Upper lobe of right lung (tissue), 1 donor: ENCODE results near the gene ARL8A. TPM values are rescaled to one million over a fixed set of nuclear protein-coding genes. Genes with fewer than 3 reads are reported as not detected.
A peak's percentile ranks its signal among the peaks of the same experiment; 100 is the strongest.

Source experiments
- ATAC-seq: fragments of 200-7000 bp; cut with Tn5 transposase; one replicate; pipeline ENCODE4 v1.9.1; 2020; ENCODE audit warnings: mild to moderate bottlenecking, moderate library complexity
- DNase-seq: peaks from one replicate; pipeline ENCODE4 v3.0.0-alpha.2; 2020
- H3K27ac ChIP-seq: fragments of 200-600 bp; one replicate; pipeline ENCODE4 v1.8.0; 2022
- H3K27me3 ChIP-seq: fragments of 200-600 bp; one replicate; pipeline ENCODE4 v1.8.0; 2022; ENCODE audit warnings: mild to moderate bottlenecking
- H3K36me3 ChIP-seq: fragments of 200-600 bp; one replicate; pipeline ENCODE4 v1.8.0; 2022
- H3K4me1 ChIP-seq: fragments of 200-600 bp; one replicate; pipeline ENCODE4 v1.8.0; 2022
- H3K4me3 ChIP-seq: fragments of 200-600 bp; one replicate; pipeline ENCODE4 v1.8.0; 2022; ENCODE audit warnings: mild to moderate bottlenecking
- H3K9me3 ChIP-seq: fragments of 200-600 bp; one replicate; pipeline ENCODE4 v1.8.0; 2022
- intact Hi-C: fragments of 100-400 bp; cut with DNase I; formaldehyde crosslinking; loops from one replicate; pipeline ENCODE4 v1.11.0; 2022
- total RNA-seq: library from RNA; stranded (reverse); fragmentation: NEBNext Ultra II Directional; extraction: Animal tissue kit (Norgen Biotek cat#: 25700); gene quantifications from one replicate; pipeline ENCODE4 v1.2.1, GENCODE V29; 2021
- TF ChIP-seq, protein P1 (sequence below): fragments of 200-600 bp; IDR thresholded peaks from one replicate; pipeline ENCODE4 v1.8.0; 2022; ENCODE audit warnings: antibody characterized with exemption
- donor health status: DM: no; HTN: yes; CAD: no; lungs with severe emphysema.

ARL8A gene
- total RNA-seq, 1 donor from 2014 or later, result 106 TPM

- Histone ChIP-seq H3K36me3 (no peaks in the 10 kb centered on the region), H3K27ac (no peak overlapping the region), H3K4me3 (no peak overlapping the region), H3K27me3 (peaks cover 15% of the 10 kb centered on the region), H3K4me1 (no peaks in the 10 kb centered on the region), H3K9me3 (no peaks in the 10 kb centered on the region)
- TF ChIP-seq, protein P1, sequence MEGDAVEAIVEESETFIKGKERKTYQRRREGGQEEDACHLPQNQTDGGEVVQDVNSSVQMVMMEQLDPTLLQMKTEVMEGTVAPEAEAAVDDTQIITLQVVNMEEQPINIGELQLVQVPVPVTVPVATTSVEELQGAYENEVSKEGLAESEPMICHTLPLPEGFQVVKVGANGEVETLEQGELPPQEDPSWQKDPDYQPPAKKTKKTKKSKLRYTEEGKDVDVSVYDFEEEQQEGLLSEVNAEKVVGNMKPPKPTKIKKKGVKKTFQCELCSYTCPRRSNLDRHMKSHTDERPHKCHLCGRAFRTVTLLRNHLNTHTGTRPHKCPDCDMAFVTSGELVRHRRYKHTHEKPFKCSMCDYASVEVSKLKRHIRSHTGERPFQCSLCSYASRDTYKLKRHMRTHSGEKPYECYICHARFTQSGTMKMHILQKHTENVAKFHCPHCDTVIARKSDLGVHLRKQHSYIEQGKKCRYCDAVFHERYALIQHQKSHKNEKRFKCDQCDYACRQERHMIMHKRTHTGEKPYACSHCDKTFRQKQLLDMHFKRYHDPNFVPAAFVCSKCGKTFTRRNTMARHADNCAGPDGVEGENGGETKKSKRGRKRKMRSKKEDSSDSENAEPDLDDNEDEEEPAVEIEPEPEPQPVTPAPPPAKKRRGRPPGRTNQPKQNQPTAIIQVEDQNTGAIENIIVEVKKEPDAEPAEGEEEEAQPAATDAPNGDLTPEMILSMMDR, result no peak
- DNase-seq (no peak), ATAC-seq (no peak)
- intact Hi-C loops, result loop anchor here (5.0 kb wide), 1 partner anchor 127 kb away; no protein-coding TSS in a partner anchor
Observed at GRCh38 chr1:202189918-202190715, 45.6 kb upstream of the ARL8A start.

GRCh38 chr1:202189001-202189790 is 44.7 kb upstream of the ARL8A start:
- TF ChIP-seq, protein P1, result peak; percentile 92
- intact Hi-C loops, result loop anchor here (5.0 kb wide), 1 partner anchor 128 kb away; no protein-coding TSS in a partner anchor
- no peaks in the 10 kb centered on the region for H3K36me3 ChIP-seq
- DNase-seq (peak; percentile 90), ATAC-seq (peak; percentile 68)
- no peaks in the 10 kb centered on the region for H3K4me1 ChIP-seq
- H3K27ac ChIP-seq, result no peak overlapping the region
- peaks cover 14% of the 10 kb centered on the region for H3K27me3 ChIP-seq
- H3K9me3 ChIP-seq, result no peaks in the 10 kb centered on the region
- H3K4me3 ChIP-seq, result no peak overlapping the region

DNA sequence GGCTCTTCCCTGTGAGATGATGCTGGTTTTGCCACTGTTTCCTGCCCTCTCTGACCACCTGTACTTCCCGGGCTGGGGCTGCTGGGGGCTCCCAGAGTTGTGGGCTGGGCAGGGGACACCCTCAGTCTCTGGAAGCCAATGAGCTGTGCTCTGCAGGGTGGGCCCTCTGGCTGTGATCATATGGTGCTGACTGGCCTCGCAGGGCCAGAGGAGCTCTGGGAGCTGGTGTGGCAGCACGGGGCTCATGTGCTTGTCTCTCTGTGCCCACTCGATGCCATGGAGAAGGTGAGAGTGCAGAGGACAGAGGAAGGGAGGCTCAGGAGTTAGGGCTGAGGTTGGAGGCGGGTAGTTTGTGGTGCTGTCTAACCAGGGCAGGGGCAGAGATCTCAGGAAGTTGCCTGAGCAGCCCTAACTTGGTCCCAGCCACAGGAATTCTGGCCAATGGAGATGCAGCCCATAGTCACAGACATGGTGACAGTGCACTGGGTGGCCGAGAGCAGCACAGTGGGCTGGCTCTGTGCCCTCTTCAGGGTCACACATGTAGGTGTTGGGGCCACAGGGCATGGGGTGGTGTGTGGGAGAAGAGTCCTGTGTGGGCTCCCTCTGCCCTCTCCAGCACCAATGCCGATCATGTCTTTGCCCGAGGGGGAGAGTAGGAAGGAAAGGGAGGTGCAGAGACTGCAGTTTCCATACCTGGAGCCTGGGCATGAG is 43.3 kb upstream of the ARL8A start:
- DNase-seq (no peak), ATAC-seq (no peak)
- Histone ChIP-seq H3K36me3 (no peaks in the 10 kb centered on the region), H3K4me1 (no peaks in the 10 kb centered on the region), H3K27me3 (peaks cover under 1% of the 10 kb centered on the region), H3K27ac (no peak overlapping the region), H3K9me3 (no peaks in the 10 kb centered on the region), H3K4me3 (no peak overlapping the region)
- TF ChIP-seq, protein P1, result no peak
- intact Hi-C loops, result loop anchor here (5.0 kb wide), 1 partner anchor 129 kb away; no protein-coding TSS in a partner anchor

GRCh38 chr1:202187041-202187671 is 42.6 kb upstream of the ARL8A start:
- H3K4me1 ChIP-seq, result no peaks in the 10 kb centered on the region
- H3K36me3 ChIP-seq, result no peaks in the 10 kb centered on the region
- H3K4me3 ChIP-seq, result no peak overlapping the region
- no peaks in the 10 kb centered on the region for H3K27me3 ChIP-seq
- intact Hi-C loops, result loop anchor here (5.0 kb wide), 1 partner anchor 130 kb away; no protein-coding TSS in a partner anchor
- peak; percentile 73 for ATAC-seq
- peak; percentile 88 for DNase-seq
- no peaks in the 10 kb centered on the region for H3K9me3 ChIP-seq
- TF ChIP-seq, protein P1, result no peak
- no peak overlapping the region for H3K27ac ChIP-seq

DNA sequence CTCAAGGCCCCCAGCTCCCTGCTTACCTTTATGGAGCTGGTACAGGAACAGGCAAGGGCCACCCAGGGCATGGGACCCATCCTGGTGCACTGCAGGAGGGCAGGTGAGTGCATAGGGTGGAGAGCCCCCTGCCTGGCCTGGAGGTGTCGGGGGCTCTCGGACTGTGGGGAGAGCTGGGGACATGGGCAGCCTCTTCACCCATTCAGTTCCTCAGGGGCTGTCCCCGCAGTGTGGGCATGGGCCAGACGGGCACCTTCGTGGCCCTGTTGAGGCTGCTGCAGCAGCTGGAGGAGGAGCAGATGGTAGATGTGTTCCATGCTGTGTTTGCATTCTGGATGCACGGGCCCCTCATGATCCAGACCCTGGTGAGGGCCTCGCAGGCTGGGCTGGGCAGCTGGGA is 41.8 kb upstream of the ARL8A start:
- Histone ChIP-seq H3K27me3 (no peaks in the 10 kb centered on the region), H3K4me1 (no peaks in the 10 kb centered on the region), H3K4me3 (no peak overlapping the region), H3K27ac (no peak overlapping the region), H3K36me3 (no peaks in the 10 kb centered on the region), H3K9me3 (no peaks in the 10 kb centered on the region)
- DNase-seq (no peak), ATAC-seq (no peak)
- intact Hi-C loops, result loop anchor here (5.0 kb wide), 1 partner anchor 131 kb away; no protein-coding TSS in a partner anchor
- TF ChIP-seq, protein P1, result no peak
